SH-SY5Y (cell line): ENCODE results near the gene PCNT.

Experiments
- GATA2 ChIP-seq: IDR thresholded peaks from 2 replicates; pipeline ENCODE4 v1.6.1; 2011; ENCODE audit warnings: mild to moderate bottlenecking, low read depth, low read length
- GATA3 ChIP-seq: IDR thresholded peaks from 2 replicates; pipeline ENCODE4 v1.6.1; 2011; ENCODE audit warnings: low read depth, mild to moderate bottlenecking, low read length, moderate library complexity

DNA sequence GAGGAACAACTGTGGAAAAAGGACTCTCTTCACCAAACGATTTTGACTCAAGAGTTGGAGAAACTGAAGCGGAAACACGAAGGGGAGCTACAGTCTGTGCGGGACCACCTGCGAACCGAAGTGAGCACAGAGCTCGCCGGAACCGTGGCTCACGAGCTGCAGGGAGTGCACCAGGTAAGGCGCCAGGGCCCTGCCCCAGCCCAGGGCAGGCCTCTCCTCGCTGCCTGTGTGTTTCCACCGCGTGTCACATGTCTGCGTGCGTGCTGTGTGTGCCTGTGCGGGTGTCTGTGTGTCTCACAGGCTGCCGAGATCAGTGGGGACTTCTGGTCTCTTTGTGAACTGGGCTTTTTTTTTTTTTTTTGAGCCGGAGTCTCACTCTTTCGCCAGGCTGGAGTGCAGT is 43.0 kb downstream of the PCNT start:
- TF ChIP-seq GATA2 (no peak), GATA3 (no peak)
